ENCODE data around the gene CPVL. TPM values are rescaled to one million over a fixed set of nuclear protein-coding genes. Genes with fewer than 3 reads are reported as not detected.

Gene CPVL
- total RNA-seq, 1 donor, result 0.36 TPM

GRCh38 chr7:29123626-29124190, 22.6 kb downstream of the CPVL start:
- Histone ChIP-seq H3K4me1 (ENCODE audit: insufficient read depth, low read length) (no peaks in the 10 kb centered on the region), H3K4me2 (ENCODE audit: insufficient read depth, low read length) (no peak overlapping the region), H4K20me1 (ENCODE audit: insufficient read depth, low read length) (no peaks in the 10 kb centered on the region), H3K27ac (ENCODE audit: low read depth, low read length) (no peak overlapping the region), H2AFZ (ENCODE audit: low read length) (no peak overlapping the region), H3K79me2 (ENCODE audit: insufficient read depth, low read length) (no peaks in the 10 kb centered on the region), H3K27me3 (ENCODE audit: insufficient read depth, low read length) (peaks cover 2% of the 10 kb centered on the region), H3K4me3 (ENCODE audit: insufficient read depth, low read length) (no peak overlapping the region), H3K36me3 (ENCODE audit: insufficient read depth, low read length) (no peaks in the 10 kb centered on the region), H3K9me3 (ENCODE audit: low read depth, low read length) (no peaks in the 10 kb centered on the region)
- no peak for DNase-seq (ENCODE audit: insufficient read length, low spot score, missing footprints)
- TF ChIP-seq, protein P1, sequence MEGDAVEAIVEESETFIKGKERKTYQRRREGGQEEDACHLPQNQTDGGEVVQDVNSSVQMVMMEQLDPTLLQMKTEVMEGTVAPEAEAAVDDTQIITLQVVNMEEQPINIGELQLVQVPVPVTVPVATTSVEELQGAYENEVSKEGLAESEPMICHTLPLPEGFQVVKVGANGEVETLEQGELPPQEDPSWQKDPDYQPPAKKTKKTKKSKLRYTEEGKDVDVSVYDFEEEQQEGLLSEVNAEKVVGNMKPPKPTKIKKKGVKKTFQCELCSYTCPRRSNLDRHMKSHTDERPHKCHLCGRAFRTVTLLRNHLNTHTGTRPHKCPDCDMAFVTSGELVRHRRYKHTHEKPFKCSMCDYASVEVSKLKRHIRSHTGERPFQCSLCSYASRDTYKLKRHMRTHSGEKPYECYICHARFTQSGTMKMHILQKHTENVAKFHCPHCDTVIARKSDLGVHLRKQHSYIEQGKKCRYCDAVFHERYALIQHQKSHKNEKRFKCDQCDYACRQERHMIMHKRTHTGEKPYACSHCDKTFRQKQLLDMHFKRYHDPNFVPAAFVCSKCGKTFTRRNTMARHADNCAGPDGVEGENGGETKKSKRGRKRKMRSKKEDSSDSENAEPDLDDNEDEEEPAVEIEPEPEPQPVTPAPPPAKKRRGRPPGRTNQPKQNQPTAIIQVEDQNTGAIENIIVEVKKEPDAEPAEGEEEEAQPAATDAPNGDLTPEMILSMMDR (IDR thresholded peaks at IDR 0.05; ENCODE audit: extremely low read depth, low read depth, low read length), result no peak

DNA sequence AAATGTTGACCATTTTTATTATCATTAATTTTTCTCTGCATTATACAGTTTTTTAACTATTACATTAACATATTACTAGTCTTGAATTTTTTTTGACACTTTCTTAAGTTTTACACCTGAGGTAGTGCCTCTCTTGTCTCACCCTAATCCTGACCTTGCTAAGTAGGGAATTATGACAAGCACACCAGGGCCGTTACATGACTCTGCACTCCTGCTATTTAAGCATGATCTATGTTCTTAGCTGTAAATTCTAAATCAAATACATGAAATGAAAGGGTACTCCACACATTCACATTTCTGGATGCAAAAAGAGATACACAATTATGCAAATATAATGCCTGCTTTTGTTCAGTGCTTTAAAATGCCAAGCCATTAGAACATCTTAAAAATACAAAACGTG, 23.6 kb downstream of the CPVL start:
- no peaks in the 10 kb centered on the region for H3K79me2 ChIP-seq (ENCODE audit: insufficient read depth, low read length)
- no peak overlapping the region for H3K4me2 ChIP-seq (ENCODE audit: insufficient read depth, low read length)
- no peak overlapping the region for H2AFZ ChIP-seq (ENCODE audit: low read length)
- H3K4me3 ChIP-seq (ENCODE audit: insufficient read depth, low read length), result no peak overlapping the region
- DNase-seq (ENCODE audit: insufficient read length, low spot score, missing footprints), result no peak
- H3K4me1 ChIP-seq (ENCODE audit: insufficient read depth, low read length), result no peaks in the 10 kb centered on the region
- no peaks in the 10 kb centered on the region for H3K9me3 ChIP-seq (ENCODE audit: low read depth, low read length)
- H3K27ac ChIP-seq (ENCODE audit: low read depth, low read length), result no peak overlapping the region
- peaks cover 5% of the 10 kb centered on the region for H3K27me3 ChIP-seq (ENCODE audit: insufficient read depth, low read length)
- TF ChIP-seq, protein P1 (IDR thresholded peaks at IDR 0.05; ENCODE audit: extremely low read depth, low read depth, low read length), result no peak
- H4K20me1 ChIP-seq (ENCODE audit: insufficient read depth, low read length), result no peaks in the 10 kb centered on the region
- H3K36me3 ChIP-seq (ENCODE audit: insufficient read depth, low read length), result no peaks in the 10 kb centered on the region

DNA sequence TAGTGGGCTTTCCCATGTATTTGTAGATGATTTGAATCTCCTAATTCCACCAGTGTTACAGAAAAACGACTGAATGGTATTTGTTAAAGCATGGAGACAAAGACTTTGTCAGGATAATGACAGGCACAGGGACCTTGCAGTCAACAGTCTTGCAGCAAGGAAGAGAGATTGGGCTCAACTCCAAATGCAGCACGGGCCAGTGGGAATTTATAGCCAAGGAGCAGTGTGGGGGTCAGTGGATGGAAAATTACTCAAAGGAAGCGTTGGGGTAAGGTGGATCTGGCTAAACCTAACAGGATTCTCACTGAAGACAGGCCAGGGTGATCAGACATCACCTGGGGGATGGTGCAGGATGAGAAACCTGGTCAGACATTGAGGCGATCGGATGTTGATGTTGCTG, 24.3 kb downstream of the CPVL start:
- Histone ChIP-seq H2AFZ (ENCODE audit: low read length) (no peak overlapping the region), H3K36me3 (ENCODE audit: insufficient read depth, low read length) (no peaks in the 10 kb centered on the region), H3K4me1 (ENCODE audit: insufficient read depth, low read length) (no peaks in the 10 kb centered on the region), H4K20me1 (ENCODE audit: insufficient read depth, low read length) (no peaks in the 10 kb centered on the region), H3K27me3 (ENCODE audit: insufficient read depth, low read length) (peaks cover 5% of the 10 kb centered on the region), H3K4me2 (ENCODE audit: insufficient read depth, low read length) (no peak overlapping the region), H3K27ac (ENCODE audit: low read depth, low read length) (no peak overlapping the region), H3K4me3 (ENCODE audit: insufficient read depth, low read length) (no peak overlapping the region), H3K79me2 (ENCODE audit: insufficient read depth, low read length) (no peaks in the 10 kb centered on the region), H3K9me3 (ENCODE audit: low read depth, low read length) (no peaks in the 10 kb centered on the region)
- DNase-seq (ENCODE audit: insufficient read length, low spot score, missing footprints), result no peak
- TF ChIP-seq, protein P1 (IDR thresholded peaks at IDR 0.05; ENCODE audit: extremely low read depth, low read depth, low read length), result no peak

DNA sequence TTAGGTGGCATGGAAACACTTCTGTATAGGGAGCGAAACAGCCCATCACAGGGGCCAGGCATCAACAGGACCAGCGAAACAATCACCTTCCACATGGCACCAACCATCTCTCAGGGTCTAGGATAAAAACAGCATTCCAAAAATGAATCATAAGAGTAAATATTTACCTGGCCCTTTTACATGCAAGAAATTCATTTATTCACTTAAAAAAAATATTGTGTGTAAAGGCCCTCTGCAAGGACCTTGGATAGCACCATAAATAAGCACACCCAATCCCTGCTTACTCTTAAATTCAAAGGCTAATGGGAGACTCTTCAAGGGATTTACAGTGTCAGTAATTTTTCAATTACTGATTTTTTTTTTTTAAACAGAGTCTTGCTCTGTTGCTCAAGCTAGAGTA, 25.4 kb downstream of the CPVL start:
- TF ChIP-seq, protein P1 (IDR thresholded peaks at IDR 0.05; ENCODE audit: extremely low read depth, low read depth, low read length), result no peak
- H3K27ac ChIP-seq (ENCODE audit: low read depth, low read length), result no peak overlapping the region
- H3K27me3 ChIP-seq (ENCODE audit: insufficient read depth, low read length), result peaks cover 8% of the 10 kb centered on the region
- no peak overlapping the region for H3K4me2 ChIP-seq (ENCODE audit: insufficient read depth, low read length)
- no peak overlapping the region for H3K4me3 ChIP-seq (ENCODE audit: insufficient read depth, low read length)
- H3K79me2 ChIP-seq (ENCODE audit: insufficient read depth, low read length), result no peaks in the 10 kb centered on the region
- no peaks in the 10 kb centered on the region for H3K4me1 ChIP-seq (ENCODE audit: insufficient read depth, low read length)
- no peaks in the 10 kb centered on the region for H3K36me3 ChIP-seq (ENCODE audit: insufficient read depth, low read length)
- H3K9me3 ChIP-seq (ENCODE audit: low read depth, low read length), result no peaks in the 10 kb centered on the region
- DNase-seq (ENCODE audit: insufficient read length, low spot score, missing footprints), result no peak
- no peaks in the 10 kb centered on the region for H4K20me1 ChIP-seq (ENCODE audit: insufficient read depth, low read length)
- no peak overlapping the region for H2AFZ ChIP-seq (ENCODE audit: low read length)

Measured in osteoblast (primary cell).